Bronchial smooth muscle cell (primary cell): ENCODE results near the gene OR11L1. TPM values are rescaled to one million over a fixed set of nuclear protein-coding genes. Genes with fewer than 3 reads are reported as not detected.

ENCODE experiments used
- total RNA-seq: library from RNA; depleted of rRNA; stranded (reverse); fragments of >200 nt; gene quantifications from 2 replicates; pipeline ENCODE4 v1.2.1, GENCODE V29; 2014

Gene OR11L1
- not detected in 2 replicates for total RNA-seq

GRCh38 chr1:247841796-247842195 is at the start of gene OR11L1:
Gene OR11L1 (minus strand): TSS chr1:247841896. CDS start chr1:247841896, 0 bp downstream.

GRCh38 chr1:247857069-247857984 is 15.6 kb upstream of the OR11L1 start, which contains the start of gene TRIM58:
Gene TRIM58 (plus strand): TSS chr1:247857187. CDS start chr1:247857247, 60 bp downstream.

GRCh38 chr1:247824023-247824422 is 17.7 kb downstream of the OR11L1 start, which contains the start of gene OR14A16:
Gene OR14A16 (minus strand): TSS chr1:247824119. CDS start chr1:247815729, 8,390 bp downstream.

Other genes with a start within 250 kb of the OR11L1 start
- not detected in 2 replicates for gene OR2G3, start 236.3 kb downstream of the OR11L1 start, total RNA-seq
- not detected in 2 replicates for gene OR13G1, start 162.2 kb downstream of the OR11L1 start, total RNA-seq
- gene OR6F1, start 125.2 kb downstream of the OR11L1 start, total RNA-seq: not detected in 2 replicates
- not detected in 2 replicates for gene OR14K1, start 103.3 kb downstream of the OR11L1 start, total RNA-seq
- not detected in 2 replicates for gene OR14A2, start 93.8 kb downstream of the OR11L1 start, total RNA-seq
- gene OR1C1, start 81.3 kb downstream of the OR11L1 start, total RNA-seq: not detected in 2 replicates
- gene OR14A16, start 17.8 kb downstream of the OR11L1 start, total RNA-seq: not detected in 2 replicates
- gene TRIM58, start 15.3 kb upstream of the OR11L1 start, total RNA-seq: not detected in 2 replicates
- gene OR2W3, start 53.7 kb upstream of the OR11L1 start, total RNA-seq: not detected in 2 replicates
- gene OR2T8, start 78.4 kb upstream of the OR11L1 start, total RNA-seq: not detected in 2 replicates
- not detected in 2 replicates for gene OR2AJ1, start 83.0 kb upstream of the OR11L1 start, total RNA-seq
- not detected in 2 replicates for gene OR2L8, start 107.0 kb upstream of the OR11L1 start, total RNA-seq
- not detected in 2 replicates for gene OR2AK2, start 123.3 kb upstream of the OR11L1 start, total RNA-seq
- under 0.01 TPM in 1 of 2 replicates, not detected in the other for gene OR2L5, start 171.8 kb upstream of the OR11L1 start, total RNA-seq
- gene OR2L2, start 188.2 kb upstream of the OR11L1 start, total RNA-seq: not detected in 2 replicates
- not detected in 2 replicates for gene OR2L3, start 204.9 kb upstream of the OR11L1 start, total RNA-seq